Lower lobe of right lung (tissue), 2 donors: ENCODE measurements around the gene FAM43B. TPM values are rescaled to one million over a fixed set of nuclear protein-coding genes. Genes with fewer than 3 reads are reported as not detected.

Experiments used
- ATAC-seq, 2 donors: fragments of 200-7000 bp; cut with Tn5 transposase; one replicate each; pipeline ENCODE4 v1.9.1; 2020 to 2022; ENCODE audit warnings: mild to moderate bottlenecking in 2 of 2, moderate library complexity in 2 of 2
- DNase-seq: peaks from one replicate; pipeline ENCODE4 v3.0.0-alpha.2; 2020
- H3K27ac ChIP-seq: fragments of 200-600 bp; one replicate; pipeline ENCODE4 v1.8.0; 2022
- H3K27me3 ChIP-seq: fragments of 200-600 bp; one replicate; pipeline ENCODE4 v1.8.0; 2022; ENCODE audit warnings: low read depth
- H3K36me3 ChIP-seq: fragments of 200-600 bp; one replicate; pipeline ENCODE4 v1.8.0; 2022; ENCODE audit warnings: mild to moderate bottlenecking
- H3K4me1 ChIP-seq: fragments of 200-600 bp; one replicate; pipeline ENCODE4 v1.8.0; 2022
- H3K4me3 ChIP-seq: fragments of 200-600 bp; one replicate; pipeline ENCODE4 v1.8.0; 2022; ENCODE audit warnings: mild to moderate bottlenecking
- H3K9me3 ChIP-seq: fragments of 200-600 bp; one replicate; pipeline ENCODE4 v1.8.0; 2022
- CTCF ChIP-seq: fragments of 200-600 bp; IDR thresholded peaks from one replicate; pipeline ENCODE4 v1.8.0; 2022; ENCODE audit warnings: antibody characterized with exemption, mild to moderate bottlenecking
- intact Hi-C: fragments of 100-400 bp; cut with DNase I; formaldehyde crosslinking; loops from one replicate; pipeline ENCODE4 v1.11.0; 2022
- total RNA-seq: library from RNA; stranded (reverse); fragmentation: NEBNext Ultra II Directional; extraction: Animal tissue kit (Norgen Biotek cat#: 25700); gene quantifications from one replicate; pipeline ENCODE4 v1.2.1, GENCODE V29; 2021
- donor health status: DM: no; HTN: yes; CAD: no; lungs with severe emphysema.

Gene FAM43B
- total RNA-seq, 1 donor from 2014 or later, result 0.38 TPM

GRCh38 chr1:20530306-20530705 is 22.1 kb upstream of the FAM43B start:
- ATAC-seq (no peak), DNase-seq (no peak)
- H3K27me3 ChIP-seq, result peaks cover 32% of the 10 kb centered on the region
- H3K27ac ChIP-seq, result no peak overlapping the region
- no peaks in the 10 kb centered on the region for H3K4me1 ChIP-seq
- no peak for TF ChIP-seq CTCF
- no peaks in the 10 kb centered on the region for H3K36me3 ChIP-seq
- no peaks in the 10 kb centered on the region for H3K9me3 ChIP-seq
- intact Hi-C loops, result no loop called here
- H3K4me3 ChIP-seq, result no peak overlapping the region

- no peak overlapping the region for H3K27ac ChIP-seq
- no peaks in the 10 kb centered on the region for H3K4me1 ChIP-seq
- no peak for TF ChIP-seq CTCF
- ATAC-seq (no peak), DNase-seq (no peak)
- no peaks in the 10 kb centered on the region for H3K9me3 ChIP-seq
- intact Hi-C loops, result no loop called here
- no peak overlapping the region for H3K4me3 ChIP-seq
- peaks cover 32% of the 10 kb centered on the region for H3K27me3 ChIP-seq
- H3K36me3 ChIP-seq, result no peaks in the 10 kb centered on the region
Observed at GRCh38 chr1:20530901-20531300, 21.5 kb upstream of the FAM43B start.

- intact Hi-C loops, result no loop called here
- Histone ChIP-seq H3K4me1 (no peaks in the 10 kb centered on the region), H3K9me3 (no peaks in the 10 kb centered on the region), H3K4me3 (no peak overlapping the region), H3K36me3 (no peaks in the 10 kb centered on the region), H3K27ac (no peak overlapping the region), H3K27me3 (peaks cover 22% of the 10 kb centered on the region)
- DNase-seq, result no peak
- TF ChIP-seq CTCF, result no peak
- ATAC-seq, result no peak
Observed at GRCh38 chr1:20533635-20534034, 18.7 kb upstream of the FAM43B start.

- H3K9me3 ChIP-seq, result no peaks in the 10 kb centered on the region
- H3K4me3 ChIP-seq, result no peak overlapping the region
- TF ChIP-seq CTCF, result no peak
- H3K27ac ChIP-seq, result no peak overlapping the region
- ATAC-seq, result no peak
- peaks cover 14% of the 10 kb centered on the region for H3K27me3 ChIP-seq
- H3K36me3 ChIP-seq, result no peaks in the 10 kb centered on the region
- H3K4me1 ChIP-seq, result no peaks in the 10 kb centered on the region
- intact Hi-C loops, result no loop called here
- DNase-seq, result no peak
Observed at GRCh38 chr1:20534659-20535417, 17.5 kb upstream of the FAM43B start.

- Histone ChIP-seq H3K27ac (no peak overlapping the region), H3K36me3 (no peaks in the 10 kb centered on the region), H3K9me3 (no peaks in the 10 kb centered on the region), H3K4me3 (no peak overlapping the region), H3K27me3 (peaks cover 7% of the 10 kb centered on the region), H3K4me1 (no peaks in the 10 kb centered on the region)
- DNase-seq (no peak), ATAC-seq (no peak)
- intact Hi-C loops, result no loop called here
- no peak for TF ChIP-seq CTCF
Observed at GRCh38 chr1:20538227-20538626, 14.1 kb upstream of the FAM43B start.
